T-helper 17 cell (primary cell): ENCODE results near the gene RASGRP2. TPM values are rescaled to one million over a fixed set of nuclear protein-coding genes. Genes with fewer than 3 reads are reported as not detected.
"Not testable (repeated sequence)": the region's sequence is repeated elsewhere in the genome, so short reads cannot be mapped to it uniquely, and the experiment has no call there.

Experiments used
- ATAC-seq: fragments of 150-1000 bp; cut with Tn5 transposase; 2 replicates; pipeline ENCODE4 v1.10.0; 2021; ENCODE audit warnings: mild to moderate bottlenecking, moderate library complexity
- DNase-seq, 3 donors: peaks; one replicate each; pipeline versions ENCODE4 v3.0.0 to v3.0.0-alpha.2; 2020 to 2021
- H3K9me3 ChIP-seq: one replicate; pipeline ENCODE4 v1.7.0; 2013; ENCODE audit warnings: low read length, mild to moderate bottlenecking; ENCODE audit not compliant: control insufficient read depth, poor library complexity, severe bottlenecking
- H3K27ac Mint-ChIP-seq: one replicate; pipeline ENCODE4 v1.8.0; 2022; ENCODE audit warnings: mild to moderate bottlenecking, moderate library complexity, mixed read lengths
- H3K27me3 Mint-ChIP-seq: one replicate; pipeline ENCODE4 v1.8.0; 2022; ENCODE audit warnings: mixed read lengths
- H3K36me3 Mint-ChIP-seq: one replicate; pipeline ENCODE4 v1.8.0; 2022; ENCODE audit warnings: low read depth, mixed read lengths
- H3K4me1 Mint-ChIP-seq: one replicate; pipeline ENCODE4 v1.8.0; 2022; ENCODE audit warnings: mild to moderate bottlenecking, mixed read lengths
- H3K4me3 Mint-ChIP-seq: one replicate; pipeline ENCODE4 v1.8.0; 2022; ENCODE audit warnings: mild to moderate bottlenecking, moderate library complexity, mixed read lengths
- total RNA-seq, 4 donors: library from RNA in 2 of 4; stranded (reverse) in 2 of 4; gene quantifications; one replicate each; pipeline ENCODE4 v1.2.3 and lab custom pipeline; 2022 to 2026

The RASGRP2 gene
- total RNA-seq, 2 donors from 2014 or later, result 464 to 502 TPM

DNA sequence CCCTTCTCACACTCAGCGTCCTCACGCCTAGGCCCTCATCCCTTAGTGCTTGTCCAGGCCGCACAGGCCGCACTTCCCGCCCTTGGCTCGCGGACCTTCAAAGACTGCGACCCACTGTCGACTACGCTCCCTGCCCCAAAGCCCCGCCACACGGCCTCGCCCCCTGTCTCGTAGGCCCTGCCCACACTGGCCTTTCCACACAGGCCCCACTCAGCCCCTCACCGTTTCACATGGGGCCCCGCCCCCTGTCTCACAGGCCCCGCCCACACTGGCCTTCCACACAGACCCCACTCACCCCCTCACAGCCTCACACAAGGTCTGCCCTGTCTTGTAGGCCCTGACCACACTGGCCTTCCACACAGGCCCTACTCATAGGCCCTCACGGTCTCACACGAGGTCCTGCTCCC lies 32.0 kb downstream of the RASGRP2 start:
- peaks cover 85% of the 10 kb centered on the region for H3K27me3 Mint-ChIP-seq
- no peak overlapping the region for H3K27ac Mint-ChIP-seq
- peak overlapping the region; percentile 70 for H3K4me3 Mint-ChIP-seq
- H3K36me3 Mint-ChIP-seq, result peaks cover 15% of the 10 kb centered on the region
- no peaks in the 10 kb centered on the region for H3K9me3 ChIP-seq
- peaks cover 21% of the 10 kb centered on the region for H3K4me1 Mint-ChIP-seq
- no peak for DNase-seq
- no peak for ATAC-seq

DNA sequence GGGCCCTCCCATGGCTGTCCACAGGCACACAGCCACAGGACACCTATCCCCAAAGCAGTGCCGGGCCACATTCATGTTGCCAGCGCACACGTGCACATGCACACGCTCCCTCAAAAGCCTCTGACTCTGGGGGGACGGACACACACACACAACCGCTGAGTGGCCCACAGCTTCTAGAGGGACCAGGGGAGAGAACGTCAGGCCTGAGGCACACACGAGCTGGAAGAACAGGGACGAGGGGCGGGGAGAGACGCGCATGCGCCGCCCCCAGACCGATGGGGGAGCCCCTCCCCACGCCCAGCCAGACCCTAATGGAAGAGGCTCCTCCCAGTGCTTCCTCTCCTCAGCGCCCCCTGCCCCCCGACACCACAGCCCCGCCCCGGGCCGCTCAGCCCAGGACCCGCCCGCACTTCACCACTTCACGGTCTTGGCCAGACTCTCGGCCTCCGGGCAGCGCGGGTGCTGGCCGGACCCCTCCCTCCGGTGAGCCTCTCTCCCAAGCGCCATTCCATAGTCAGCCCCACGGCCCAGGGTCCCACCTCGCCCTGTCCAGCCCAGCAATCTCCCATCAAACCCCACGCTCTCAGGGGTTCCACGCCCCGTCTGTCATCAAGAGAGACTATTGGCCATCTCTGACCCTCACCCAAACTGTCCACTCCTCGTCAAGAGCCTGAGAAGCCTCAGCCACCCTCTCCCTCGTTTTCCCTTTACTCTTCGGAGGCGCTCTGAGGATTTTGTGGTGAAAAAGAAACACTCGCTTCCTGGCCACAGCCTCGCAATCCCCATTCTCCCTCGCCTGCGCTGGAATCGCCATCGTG lies 32.6 kb downstream of the RASGRP2 start:
- no peak overlapping the region for H3K27ac Mint-ChIP-seq
- peaks cover 23% of the 10 kb centered on the region for H3K4me1 Mint-ChIP-seq

DNA sequence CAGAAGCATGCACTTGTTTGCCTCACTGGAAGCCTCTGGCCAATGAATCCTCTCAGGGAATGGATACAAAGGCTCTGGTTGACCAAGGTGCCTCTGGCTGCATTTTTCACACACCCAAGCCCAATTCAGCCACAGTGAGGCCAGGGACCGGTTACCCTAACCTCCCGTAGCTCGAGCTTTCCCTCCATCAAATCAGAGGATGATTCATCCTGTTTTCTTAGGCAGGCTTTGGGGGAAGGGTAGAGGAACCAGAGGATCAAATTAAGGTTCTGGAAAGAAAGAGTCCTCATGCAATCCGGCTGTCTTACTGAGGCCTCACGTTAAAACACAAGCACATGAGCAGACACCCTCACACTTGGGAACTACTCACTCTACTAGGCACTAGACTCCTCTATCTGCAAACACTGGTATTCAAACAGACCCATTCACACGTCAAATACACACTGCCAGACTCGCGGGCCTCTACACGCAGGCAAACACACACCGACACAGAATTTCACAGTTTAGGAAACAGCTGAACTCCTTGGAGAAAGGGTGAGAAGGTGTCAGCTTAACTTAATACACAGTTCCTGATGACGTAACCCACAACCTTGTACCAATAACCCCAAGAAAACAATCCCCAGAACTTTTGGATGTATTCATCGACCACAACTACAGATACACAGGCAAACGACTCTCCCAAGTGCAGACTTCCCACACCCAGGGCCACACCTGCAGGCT lies 33.4 kb downstream of the RASGRP2 start:
- no peak for ATAC-seq
- no peak overlapping the region for H3K27ac Mint-ChIP-seq
- H3K9me3 ChIP-seq, result no peaks in the 10 kb centered on the region
- H3K36me3 Mint-ChIP-seq, result peaks cover 15% of the 10 kb centered on the region
- no peak for DNase-seq
- H3K27me3 Mint-ChIP-seq, result peaks cover 81% of the 10 kb centered on the region
- no peak overlapping the region for H3K4me3 Mint-ChIP-seq
- peaks cover 23% of the 10 kb centered on the region for H3K4me1 Mint-ChIP-seq

More for the DNA sequence above, 32.6 kb downstream of the RASGRP2 start:
- ATAC-seq (no peak), DNase-seq (no peak)
- peaks cover 15% of the 10 kb centered on the region for H3K36me3 Mint-ChIP-seq
- no peaks in the 10 kb centered on the region for H3K9me3 ChIP-seq
- H3K27me3 Mint-ChIP-seq, result peaks cover 85% of the 10 kb centered on the region
- peak overlapping the region; percentile 68 for H3K4me3 Mint-ChIP-seq

DNA sequence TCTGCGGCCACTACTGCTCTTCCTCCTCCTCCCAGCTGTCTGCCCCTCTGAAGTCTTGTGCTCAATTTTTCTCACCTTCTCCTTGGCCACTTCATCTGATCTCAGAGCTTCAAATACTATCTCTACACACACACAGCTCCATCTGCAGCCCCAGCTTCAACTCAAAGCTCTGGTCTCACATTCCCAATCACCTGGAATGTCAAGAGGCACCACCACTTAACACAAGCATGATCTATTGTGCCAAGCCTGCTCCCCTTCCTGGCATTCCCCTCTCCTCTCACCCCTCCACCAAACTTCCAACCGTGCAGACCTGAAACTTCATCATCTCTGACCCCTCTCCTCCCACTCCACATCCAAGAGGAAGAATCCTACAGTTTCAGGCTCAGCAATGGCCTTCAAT lies 38.4 kb downstream of the RASGRP2 start:
- DNase-seq (no peak), ATAC-seq (no peak)
- Mint-ChIP-seq H3K36me3 (peaks cover 11% of the 10 kb centered on the region), H3K4me1 (peaks cover 4% of the 10 kb centered on the region), H3K27me3 (peaks cover 73% of the 10 kb centered on the region), H3K4me3 (no peak overlapping the region), H3K27ac (no peak overlapping the region)
- H3K9me3 ChIP-seq, result no peaks in the 10 kb centered on the region

DNA sequence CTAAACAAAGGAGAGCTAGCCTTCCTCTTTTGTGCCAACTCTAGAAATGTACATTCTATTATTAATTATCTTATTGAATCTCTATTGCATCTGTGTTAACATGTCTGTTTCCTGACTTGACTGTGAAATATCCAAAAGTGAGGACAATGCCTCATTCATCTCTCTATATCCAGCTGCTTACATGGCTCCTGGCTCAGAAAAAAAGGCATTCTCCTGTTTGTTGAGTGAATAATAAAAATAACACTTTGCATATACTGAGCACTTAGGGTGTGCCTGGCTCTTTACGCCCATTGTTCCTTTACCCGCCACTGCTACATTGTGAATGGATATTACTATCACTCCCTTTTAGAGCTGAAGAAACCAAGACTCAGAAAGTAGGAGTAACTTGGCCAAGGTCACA lies 40.9 kb downstream of the RASGRP2 start:
- H3K27ac Mint-ChIP-seq, result no peak overlapping the region

DNA sequence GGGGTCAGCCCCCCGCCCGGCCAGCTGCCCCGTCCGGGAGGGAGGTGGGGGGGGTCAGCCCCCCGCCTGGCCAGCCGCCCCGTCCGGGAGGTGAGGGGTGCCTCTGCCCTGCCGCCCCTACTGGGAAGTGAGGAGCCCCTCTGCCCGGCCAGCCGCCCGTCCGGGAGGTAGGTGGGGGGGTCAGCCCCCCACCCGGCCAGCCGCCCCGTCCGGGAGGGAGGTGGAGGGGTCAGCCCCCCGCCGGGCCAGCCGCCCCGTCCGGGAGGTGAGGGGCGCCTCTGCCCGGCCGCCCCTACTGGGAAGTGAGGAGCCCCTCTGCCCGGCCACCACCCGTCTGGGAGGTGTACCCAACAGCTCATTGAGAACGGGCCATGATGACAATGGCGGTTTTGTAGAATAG lies 42.0 kb downstream of the RASGRP2 start:
- not testable (repeated sequence) for H3K9me3 ChIP-seq, H3K36me3 Mint-ChIP-seq, H3K4me1 Mint-ChIP-seq, DNase-seq, H3K4me3 Mint-ChIP-seq, H3K27ac Mint-ChIP-seq, ATAC-seq
- H3K27me3 Mint-ChIP-seq, result peaks cover 53% of the 10 kb centered on the region

More for the DNA sequence above, 40.9 kb downstream of the RASGRP2 start:
- no peak for DNase-seq
- H3K36me3 Mint-ChIP-seq, result peaks cover 4% of the 10 kb centered on the region
- peaks cover 62% of the 10 kb centered on the region for H3K27me3 Mint-ChIP-seq
- no peaks in the 10 kb centered on the region for H3K9me3 ChIP-seq
- peaks cover 6% of the 10 kb centered on the region for H3K4me1 Mint-ChIP-seq
- ATAC-seq, result no peak
- no peak overlapping the region for H3K4me3 Mint-ChIP-seq

DNA sequence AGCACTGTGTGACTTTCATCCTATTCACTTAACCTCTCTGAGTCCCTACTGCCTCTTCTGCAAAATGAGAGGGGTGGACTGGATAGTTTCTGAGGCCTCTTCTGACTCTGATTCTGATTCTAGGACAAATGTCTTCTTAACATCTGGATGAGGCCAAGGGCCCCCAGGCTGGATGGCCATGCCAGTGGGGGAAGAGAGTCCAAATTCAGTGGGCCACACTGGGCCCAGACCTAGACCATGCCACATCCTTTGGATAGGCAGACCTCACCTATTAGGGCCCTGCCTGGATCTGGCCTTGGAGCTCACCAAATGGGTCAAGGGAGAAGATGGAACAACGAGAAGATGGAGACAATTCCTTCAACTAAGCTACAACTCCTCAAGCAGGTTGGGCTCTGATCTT lies 45.5 kb downstream of the RASGRP2 start:
- Mint-ChIP-seq H3K27ac (peak overlapping the region; percentile 16), H3K36me3 (peaks cover 10% of the 10 kb centered on the region), H3K4me1 (peaks cover 7% of the 10 kb centered on the region), H3K4me3 (no peak overlapping the region), H3K27me3 (peaks cover 62% of the 10 kb centered on the region)
- DNase-seq (no peak), ATAC-seq (no peak)
- no peaks in the 10 kb centered on the region for H3K9me3 ChIP-seq

DNA sequence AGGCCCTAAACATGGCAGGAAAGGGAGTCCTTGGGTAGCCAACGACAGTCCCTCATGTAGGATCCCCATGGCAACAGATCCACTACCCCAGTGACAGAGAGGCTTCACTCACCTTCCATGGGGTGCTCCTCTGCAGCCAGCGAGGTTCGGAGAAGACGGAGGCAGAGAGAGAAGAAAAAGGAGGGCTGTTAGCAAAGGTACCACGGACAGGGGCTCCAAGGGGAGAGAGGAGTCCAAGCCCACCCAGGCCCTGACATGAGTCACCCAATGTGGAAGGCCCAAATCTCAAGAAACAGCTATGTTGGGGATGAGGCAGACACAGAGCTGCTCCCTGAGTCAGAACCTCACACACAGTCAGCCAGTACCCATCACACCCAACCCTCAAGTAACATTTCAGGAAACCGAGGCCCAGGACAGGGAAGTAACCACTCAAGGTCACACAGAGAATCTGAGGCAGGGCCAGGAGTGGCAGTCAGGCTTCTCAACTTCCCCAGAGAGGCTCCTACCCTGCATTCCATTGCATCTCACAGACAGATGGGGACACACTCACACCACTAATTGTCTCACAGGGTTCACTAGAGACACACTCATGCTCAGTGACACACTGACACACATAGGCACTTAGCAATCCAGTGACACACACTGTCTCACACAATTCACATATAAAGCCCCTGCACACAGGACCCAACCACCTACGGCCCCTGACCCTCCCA lies 46.1 kb downstream of the RASGRP2 start:
- ATAC-seq (no peak), DNase-seq (no peak)
- Mint-ChIP-seq H3K36me3 (peaks cover 11% of the 10 kb centered on the region), H3K27ac (no peak overlapping the region), H3K4me1 (peaks cover 12% of the 10 kb centered on the region), H3K4me3 (no peak overlapping the region), H3K27me3 (peaks cover 65% of the 10 kb centered on the region)
- H3K9me3 ChIP-seq, result no peaks in the 10 kb centered on the region

DNA sequence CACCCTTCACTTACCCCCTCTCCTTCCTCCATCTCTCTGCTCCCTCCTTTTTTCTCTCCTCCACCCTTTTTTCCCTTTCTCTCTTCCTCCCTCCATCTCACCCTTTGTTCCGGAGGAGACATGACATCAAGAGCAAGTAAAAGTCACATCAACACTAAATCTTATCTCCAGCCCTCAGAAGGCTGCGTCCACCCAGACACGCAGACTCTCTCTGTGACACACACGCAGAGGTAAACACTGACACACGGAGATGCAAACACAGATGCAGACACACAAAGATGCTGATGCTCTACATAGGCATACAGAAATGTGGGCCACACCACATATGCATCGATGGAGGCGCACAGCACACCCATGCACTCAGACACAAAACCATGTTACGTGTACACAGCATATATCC lies 47.9 kb downstream of the RASGRP2 start:
- H3K4me1 Mint-ChIP-seq, result peaks cover 17% of the 10 kb centered on the region
- H3K36me3 Mint-ChIP-seq, result peaks cover 11% of the 10 kb centered on the region
- no peak overlapping the region for H3K4me3 Mint-ChIP-seq
- no peaks in the 10 kb centered on the region for H3K9me3 ChIP-seq
- DNase-seq, result no peak
- peak overlapping the region; percentile 21 for H3K27ac Mint-ChIP-seq
- peaks cover 77% of the 10 kb centered on the region for H3K27me3 Mint-ChIP-seq
- ATAC-seq, result no peak

DNA sequence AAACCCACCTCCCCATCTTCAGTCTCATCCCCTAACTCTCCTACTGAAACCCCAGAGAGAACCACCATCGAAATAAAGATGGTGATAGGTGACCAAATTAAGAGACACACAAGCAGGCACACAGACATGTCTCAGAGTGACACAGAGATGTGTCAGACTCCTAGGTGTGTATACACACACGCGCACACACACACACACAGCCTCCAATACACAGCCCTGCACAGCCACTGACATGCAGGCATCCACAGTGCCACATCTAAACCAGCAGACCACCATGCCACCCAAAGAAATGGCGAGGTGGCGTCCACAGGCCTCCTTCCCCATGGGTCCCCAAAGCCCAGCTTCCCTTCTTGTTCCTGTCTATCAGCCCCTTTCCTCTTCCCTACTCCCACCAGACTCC lies 48.4 kb downstream of the RASGRP2 start:
- Mint-ChIP-seq H3K4me1 (peaks cover 17% of the 10 kb centered on the region), H3K27ac (peak overlapping the region; percentile 21), H3K27me3 (peaks cover 77% of the 10 kb centered on the region), H3K4me3 (no peak overlapping the region), H3K36me3 (peaks cover 11% of the 10 kb centered on the region)
- ATAC-seq (no peak), DNase-seq (no peak)
- no peaks in the 10 kb centered on the region for H3K9me3 ChIP-seq

DNA sequence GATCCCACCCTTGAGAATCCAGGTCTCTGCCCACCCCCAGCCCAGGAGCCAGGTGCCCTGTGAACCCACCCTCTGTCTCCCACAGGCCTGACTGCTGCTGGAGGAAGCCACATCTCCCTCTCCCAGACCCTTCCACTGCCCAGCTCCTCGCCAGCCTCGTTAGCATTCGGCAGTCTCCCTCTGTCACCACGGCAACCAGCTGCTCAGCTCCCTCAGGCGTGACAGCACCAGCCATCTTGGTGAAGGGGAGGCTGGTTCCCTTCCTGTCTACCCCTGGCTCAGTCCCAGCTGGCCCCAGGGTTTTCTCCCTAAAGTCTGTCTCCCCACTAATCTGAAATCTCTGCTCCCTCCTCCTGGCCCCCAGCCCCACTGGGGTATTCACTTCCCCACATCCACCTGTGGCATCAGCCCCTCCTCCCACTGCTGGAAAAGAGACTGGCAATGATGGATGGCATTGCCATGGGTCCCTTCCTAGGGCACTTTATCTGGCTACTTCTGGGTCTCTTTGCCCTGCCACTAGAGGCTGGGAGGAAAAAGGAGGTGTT lies 49.0 kb downstream of the RASGRP2 start:
- no peak overlapping the region for H3K4me3 Mint-ChIP-seq
- peaks cover 71% of the 10 kb centered on the region for H3K27me3 Mint-ChIP-seq
- no peak overlapping the region for H3K27ac Mint-ChIP-seq
- DNase-seq, result no peak
- peaks cover 11% of the 10 kb centered on the region for H3K36me3 Mint-ChIP-seq
- no peak for ATAC-seq
- H3K9me3 ChIP-seq, result no peaks in the 10 kb centered on the region
- peaks cover 17% of the 10 kb centered on the region for H3K4me1 Mint-ChIP-seq

DNA sequence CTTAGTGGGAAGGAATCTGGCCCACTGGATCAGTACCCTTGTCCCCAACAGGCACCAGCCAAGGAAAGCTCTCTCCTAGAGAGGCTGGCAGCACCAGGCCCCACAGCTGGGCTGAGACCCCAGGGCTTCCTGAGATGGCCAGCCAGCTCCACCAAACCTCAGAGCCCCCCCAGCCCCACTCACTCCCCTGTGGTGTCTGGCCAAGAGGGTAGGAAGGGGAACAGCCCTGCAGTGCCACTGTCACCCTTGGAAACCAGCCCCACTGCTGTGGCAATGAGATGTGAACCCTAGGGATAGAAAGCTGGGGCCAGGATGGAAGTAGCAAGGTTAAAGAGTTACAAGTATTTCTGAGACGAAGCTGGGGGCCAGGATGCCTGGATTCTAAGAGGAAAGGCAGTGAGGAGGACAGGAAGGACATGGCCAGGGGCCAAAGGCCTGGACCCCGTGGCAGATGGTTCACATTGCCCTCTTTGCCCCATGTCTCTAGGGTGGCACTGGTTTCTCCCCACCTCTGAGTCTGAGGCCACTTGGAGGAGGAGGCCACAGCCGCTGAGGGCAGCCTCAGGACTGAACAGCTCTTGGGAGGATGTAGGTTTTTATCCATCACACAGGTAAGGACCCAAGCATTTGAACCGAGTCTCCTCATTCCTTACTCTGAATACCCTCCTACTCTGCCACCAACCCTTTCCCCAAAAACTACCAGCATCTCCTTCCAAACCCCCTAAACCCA lies 49.8 kb downstream of the RASGRP2 start:
- no peak overlapping the region for H3K27ac Mint-ChIP-seq
- H3K4me3 Mint-ChIP-seq, result no peak overlapping the region
- H3K4me1 Mint-ChIP-seq, result peaks cover 17% of the 10 kb centered on the region
- no peak for DNase-seq
- H3K36me3 Mint-ChIP-seq, result peaks cover 11% of the 10 kb centered on the region
- no peak for ATAC-seq
- peaks cover 71% of the 10 kb centered on the region for H3K27me3 Mint-ChIP-seq
- no peaks in the 10 kb centered on the region for H3K9me3 ChIP-seq
